K562 (cell line): ENCODE data around the gene NOSIP. TPM values are rescaled to one million over a fixed set of nuclear protein-coding genes. Genes with fewer than 3 reads are reported as not detected.
A peak's percentile ranks its signal among the peaks of the same experiment; 100 is the strongest.

Experiments
- ATAC-seq: fragments of 200-7000 bp; cut with Tn5 transposase; 3 replicates; pipeline ENCODE4 v1.9.1; 2020; ENCODE audit warnings: moderate library complexity
- BruUV-seq: library from RNA; stranded (reverse); fragments of 400-500 nt; replicated peaks from 2 replicates; lab custom pipeline; 2021; lab: Mats Ljungman, UMichigan
- CTCF ChIA-PET: fragments of 300-600 bp; formaldehyde crosslinking; extraction: SDS; loops from one replicate; lab custom pipeline; 2021; ENCODE audit warnings: low intra/inter-chr PET ratio; lab: Yijun Ruan, JAX
- POLR2A ChIA-PET: fragments of 300-600, 350-650 bp; sonication (Branson Sonifier 250); formaldehyde crosslinking; extraction: SDS; loops from one replicate; lab custom pipeline; 2021; ENCODE audit warnings: antibody characterized with exemption, inconsistent platforms; lab: Yijun Ruan, JAX
- DNase-seq, 4 experiments: peaks; one replicate each; pipeline versions ENCODE4 v3.0.0 to v3.0.0-alpha.2; 2011 to 2018; ENCODE audit warnings: low spot score in 3 of 4, mixed read lengths in 3 of 4; ENCODE audit errors: extremely low read depth in 1 of 4
- FAIRE-seq: peaks from 2 replicates; lab custom pipeline; 2011; peaks lifted over from hg19 to GRCh38; lab: Jason Lieb, UNC
- H2AFZ ChIP-seq: 2 replicates; pipeline ENCODE4 v1.6.0; 2011; ENCODE audit warnings: low read depth, low read length, control low read depth, inconsistent platforms
- H3K27ac ChIP-seq: fragments of 200-600 bp; 3 replicates; pipeline ENCODE4 v1.8.0; 2011; ENCODE audit warnings: low read depth, mild to moderate bottlenecking, control low read depth, inconsistent platforms, low read length, moderate library complexity, mixed read lengths; ENCODE audit errors: extremely low read depth
- H3K27me3 ChIP-seq, 2 experiments: fragments of 300-600 bp in 1 of 2; 2 replicates in 1 of 2; 3 replicates in 1 of 2; pipeline versions ENCODE4 v1.6.0 to v1.8.0; 2011; ENCODE audit warnings: inconsistent platforms in 2 of 2, low read length in 2 of 2, mild to moderate bottlenecking in 1 of 2, mixed read lengths in 1 of 2, moderate library complexity in 1 of 2; ENCODE audit not compliant: control insufficient read depth in 2 of 2, insufficient read depth in 2 of 2
- H3K36me3 ChIP-seq: fragments of 300-600 bp; 3 replicates; pipeline ENCODE4 v1.8.0; 2011; ENCODE audit warnings: mild to moderate bottlenecking, low read length, inconsistent platforms; ENCODE audit not compliant: control insufficient read depth, insufficient read depth
- H3K4me1 ChIP-seq, 2 experiments: fragments of 200-600 bp in 1 of 2; replicated peaks in 1 of 2; 2 replicates in 1 of 2; 3 replicates in 1 of 2; pipeline versions ENCODE4 v1.5.1 to v1.8.0; 2011; ENCODE audit warnings: inconsistent platforms in 2 of 2, low read length in 2 of 2, mild to moderate bottlenecking in 1 of 2, mixed read lengths in 1 of 2, moderate library complexity in 1 of 2; ENCODE audit not compliant: control insufficient read depth in 2 of 2, insufficient read depth in 2 of 2
- H3K4me2 ChIP-seq: 2 replicates; pipeline ENCODE4 v1.6.1; 2011; ENCODE audit warnings: low read length, control low read depth, inconsistent platforms, mixed read lengths; ENCODE audit not compliant: insufficient read depth
- H3K4me3 ChIP-seq: fragments of 200-600 bp; sonication (generic), shearing (Covaris generic); 2 replicates; pipeline ENCODE4 v1.5.1; 2016; ENCODE audit warnings: control low read depth, inconsistent platforms
- H3K79me2 ChIP-seq: fragments of 200-600 bp; 3 replicates; pipeline ENCODE4 v1.8.0; 2011; ENCODE audit warnings: low read length, inconsistent platforms; ENCODE audit not compliant: control insufficient read depth, insufficient read depth
- H3K9ac ChIP-seq, 2 experiments: 2 replicates each; pipeline versions ENCODE4 v1.6.0 to v1.6.1; 2011; ENCODE audit warnings: low read depth in 2 of 2, low read length in 2 of 2, control low read depth in 1 of 2, inconsistent platforms in 1 of 2, mild to moderate bottlenecking in 1 of 2, mixed read lengths in 1 of 2; ENCODE audit not compliant: insufficient read depth in 1 of 2
- H3K9me1 ChIP-seq: one replicate; pipeline ENCODE4 v1.6.0; 2011; ENCODE audit warnings: inconsistent platforms, mild to moderate bottlenecking, low read length, moderate library complexity; ENCODE audit not compliant: control insufficient read depth, insufficient read depth
- H3K9me3 ChIP-seq: replicated peaks from 2 replicates; pipeline ENCODE4 v1.5.1; 2011; ENCODE audit warnings: low read depth, low read length, inconsistent platforms; ENCODE audit not compliant: control insufficient read depth, insufficient read depth
- H4K20me1 ChIP-seq: replicated peaks from 2 replicates; pipeline ENCODE4 v1.6.1; 2011; ENCODE audit warnings: low read length, inconsistent platforms, mixed read lengths; ENCODE audit not compliant: control insufficient read depth, insufficient read depth
- PCBP1 ChIP-seq: fragments of 200-400 bp; formaldehyde crosslinking; IDR thresholded peaks from 2 replicates; pipeline ENCODE4 v1.6.1; 2018; ENCODE audit warnings: mild to moderate bottlenecking, low read depth, low read length; ENCODE audit not compliant: poor library complexity, severe bottlenecking
- WGBS: fragments of 100-300 bp; shearing (Covaris generic); methylation state at CpG from one replicate; pipeline ENCODE4 v1.1.6; 2016; ENCODE audit warnings: low coverage, mixed read lengths; ENCODE audit not compliant: insufficient coverage; ENCODE audit errors: missing lambda C conversion rate; 5-methylcytosine and 5-hydroxymethylcytosine counted together
- in situ Hi-C: fragments of 300-500 bp; cut with MboI; formaldehyde crosslinking; loops from 4 replicates; pipeline ENCODE4 v1.15.0; 2018; ENCODE audit warnings: inconsistent platforms, mixed read lengths
- intact Hi-C: fragments of 100-400 bp; cut with micrococcal nuclease; formaldehyde crosslinking; loops from 2 replicates; pipeline ENCODE4 v1.14.2; 2022
- polyA plus RNA-seq, 8 experiments: library from polyadenylated mRNA; depleted of rRNA in 4 of 8; stranded (reverse) in 5 of 8; unstranded in 3 of 8; fragments of >200 nt; fragmentation: Nextera tagmentation in 2 of 8; fragmentation: Illumina TruSeq in 1 of 8; extraction: Ambion mirVana in 2 of 8; extraction: Trizol in 1 of 8; gene quantifications; 2 replicates each; pipeline versions ENCODE4 v1.2.1 to v1.2.3, GENCODE V29; 2011 to 2014; ENCODE audit warnings: inconsistent platforms in 1 of 8, missing spikeins in 1 of 8
- total RNA-seq, 7 experiments: library from RNA; depleted of rRNA in 6 of 7; stranded (reverse); fragments of >200 nt in 6 of 7; fragmentation: Illumina TruSeq in 2 of 7; extraction: Trizol in 2 of 7; gene quantifications; 2 replicates each; pipeline versions ENCODE4 v1.2.1 to v1.2.3, GENCODE V29; 2011 to 2021; ENCODE audit warnings: low replicate concordance in 1 of 7
- TF ChIP-seq, protein P1 (sequence below), 2 experiments: fragments of 450-650 bp in 1 of 2; sonication (generic) in 1 of 2; formaldehyde crosslinking in 1 of 2; IDR thresholded peaks; 2 replicates each; pipeline versions ENCODE4 v1.7.1 to v1.9.0; 2016 to 2022; ENCODE audit warnings: inconsistent platforms in 1 of 2, mild to moderate bottlenecking in 1 of 2, missing genetic modification reagents in 1 of 2

The NOSIP gene
- total and polyA plus RNA-seq, 9 of the 15 experiments (the other 6 are each of a cell fraction or from before 2014, with no cell fraction given): 14.4 to 153 (median 79.9) TPM

DNA sequence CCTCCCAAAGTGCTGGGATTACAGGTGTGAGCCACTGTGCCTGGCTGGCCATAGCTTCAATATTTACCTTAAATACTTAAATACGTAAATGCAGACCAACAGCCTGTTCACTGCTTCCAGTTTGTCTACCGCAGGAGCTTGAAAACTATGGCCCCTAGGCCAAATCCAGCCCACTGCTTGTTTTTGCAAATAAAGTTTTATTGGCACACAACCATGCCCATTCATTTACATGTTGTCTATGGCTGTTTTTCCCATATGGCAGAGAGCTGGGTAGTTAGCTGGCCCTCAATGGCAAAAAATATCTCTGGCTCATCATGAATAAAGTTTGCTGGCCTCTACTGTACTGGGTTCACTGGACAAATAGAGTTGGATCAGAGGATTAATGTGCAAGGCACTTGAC lies 22.4 kb upstream of the NOSIP start:
- ATAC-seq (no peak), DNase-seq (no peak), FAIRE-seq (no peak)
- Histone ChIP-seq H2AFZ (no peak overlapping the region), H4K20me1 (0 out of 2 replicates have a peak, but pooled peaks cover 5% of the 10 kb centered on the region), H3K4me1 (peaks cover 0 to 8% of the 10 kb centered on the region in 2 experiments; a peak in 2 of 5 replicates), H3K4me2 (no peak overlapping the region), H3K36me3 (peaks cover 81% of the 10 kb centered on the region), H3K9ac (no peak overlapping the region), H3K9me1 (no peaks in the 10 kb centered on the region), H3K27ac (no peak overlapping the region), H3K79me2 (peaks cover 7% of the 10 kb centered on the region; the same call in 2 of the 3 replicates), H3K4me3 (no peak overlapping the region), H3K9me3 (no peaks in the 10 kb centered on the region), H3K27me3 (no peaks in the 10 kb centered on the region)
- BruUV-seq: no TSS peak
- 89% methylated on average over 2 of the region's 2 CpGs for WGBS
- POLR2A ChIA-PET: no interaction called here
- intact Hi-C loops (no loop called here), in situ Hi-C loops (no loop called here)
- CTCF ChIA-PET: no interaction called here
- TF ChIP-seq, protein P1, sequence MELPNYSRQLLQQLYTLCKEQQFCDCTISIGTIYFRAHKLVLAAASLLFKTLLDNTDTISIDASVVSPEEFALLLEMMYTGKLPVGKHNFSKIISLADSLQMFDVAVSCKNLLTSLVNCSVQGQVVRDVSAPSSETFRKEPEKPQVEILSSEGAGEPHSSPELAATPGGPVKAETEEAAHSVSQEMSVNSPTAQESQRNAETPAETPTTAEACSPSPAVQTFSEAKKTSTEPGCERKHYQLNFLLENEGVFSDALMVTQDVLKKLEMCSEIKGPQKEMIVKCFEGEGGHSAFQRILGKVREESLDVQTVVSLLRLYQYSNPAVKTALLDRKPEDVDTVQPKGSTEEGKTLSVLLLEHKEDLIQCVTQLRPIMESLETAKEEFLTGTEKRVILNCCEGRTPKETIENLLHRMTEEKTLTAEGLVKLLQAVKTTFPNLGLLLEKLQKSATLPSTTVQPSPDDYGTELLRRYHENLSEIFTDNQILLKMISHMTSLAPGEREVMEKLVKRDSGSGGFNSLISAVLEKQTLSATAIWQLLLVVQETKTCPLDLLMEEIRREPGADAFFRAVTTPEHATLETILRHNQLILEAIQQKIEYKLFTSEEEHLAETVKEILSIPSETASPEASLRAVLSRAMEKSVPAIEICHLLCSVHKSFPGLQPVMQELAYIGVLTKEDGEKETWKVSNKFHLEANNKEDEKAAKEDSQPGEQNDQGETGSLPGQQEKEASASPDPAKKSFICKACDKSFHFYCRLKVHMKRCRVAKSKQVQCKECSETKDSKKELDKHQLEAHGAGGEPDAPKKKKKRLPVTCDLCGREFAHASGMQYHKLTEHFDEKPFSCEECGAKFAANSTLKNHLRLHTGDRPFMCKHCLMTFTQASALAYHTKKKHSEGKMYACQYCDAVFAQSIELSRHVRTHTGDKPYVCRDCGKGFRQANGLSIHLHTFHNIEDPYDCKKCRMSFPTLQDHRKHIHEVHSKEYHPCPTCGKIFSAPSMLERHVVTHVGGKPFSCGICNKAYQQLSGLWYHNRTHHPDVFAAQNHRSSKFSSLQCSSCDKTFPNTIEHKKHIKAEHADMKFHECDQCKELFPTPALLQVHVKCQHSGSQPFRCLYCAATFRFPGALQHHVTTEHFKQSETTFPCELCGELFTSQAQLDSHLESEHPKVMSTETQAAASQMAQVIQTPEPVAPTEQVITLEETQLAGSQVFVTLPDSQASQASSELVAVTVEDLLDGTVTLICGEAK (IDR thresholded peaks at IDR 0.05): peak; percentile 92
- TF ChIP-seq, protein P1 (CRISPR knock-in tag; IDR thresholded peaks at IDR 0.05): peak; percentile 88
- no peak for TF ChIP-seq PCBP1
